GM12878 (cell line): ENCODE measurements around the gene CCDC97. TPM values are rescaled to one million over a fixed set of nuclear protein-coding genes. Genes with fewer than 3 reads are reported as not detected.
A peak's percentile ranks its signal among the peaks of the same experiment; 100 is the strongest.

ENCODE experiments used
- ATAC-seq: fragments of 200-7000 bp; cut with Tn5 transposase; 3 replicates; pipeline ENCODE4 v1.9.1; 2020; ENCODE audit warnings: mild to moderate bottlenecking, moderate library complexity
- BruUV-seq: library from RNA; stranded (reverse); fragments of 400-500 nt; replicated peaks from 2 replicates; lab custom pipeline; 2021; lab: Mats Ljungman, UMichigan
- CTCF ChIA-PET: fragments of 300-600 bp; sonication (Branson Sonifier 250); formaldehyde crosslinking; extraction: SDS; loops from one replicate; lab custom pipeline; 2021; ENCODE audit warnings: inconsistent platforms; lab: Yijun Ruan, JAX
- POLR2A ChIA-PET: fragments of 350-600 bp; formaldehyde crosslinking; extraction: SDS; loops from one replicate; lab custom pipeline; 2021; ENCODE audit warnings: inconsistent platforms; lab: Charles Lee
- RAD21 ChIA-PET: fragments of 300-600 bp; sonication (Branson Sonifier 250); formaldehyde crosslinking; loops from one replicate; lab custom pipeline; 2023; ENCODE audit warnings: antibody characterized with exemption; ENCODE audit not compliant: unreplicated experiment; lab: Charles Lee
- SMC1A ChIA-PET: fragments of 300-600 bp; sonication (Branson Sonifier 250); formaldehyde crosslinking; loops from one replicate; lab custom pipeline; 2023; ENCODE audit not compliant: unreplicated experiment, uncharacterized antibody; lab: Charles Lee
- DNase-seq: peaks from one replicate; pipeline ENCODE4 v3.0.0-alpha.2; 2011; ENCODE audit warnings: low read depth, low spot score
- FAIRE-seq: peaks from 3 replicates; lab custom pipeline; 2011; peaks lifted over from hg19 to GRCh38; lab: Jason Lieb, UNC
- H2AFZ ChIP-seq: 2 replicates; pipeline ENCODE4 v1.6.0; 2011; ENCODE audit warnings: low read depth, low read length, control low read depth; ENCODE audit not compliant: control insufficient read depth
- H3K27ac ChIP-seq: 2 replicates; pipeline ENCODE4 v1.5.1; 2011; ENCODE audit warnings: control low read depth; ENCODE audit not compliant: control insufficient read depth, insufficient read depth
- H3K27me3 ChIP-seq, 2 experiments: replicated peaks in 1 of 2; 2 replicates each; pipeline versions ENCODE4 v1.6.0 to v1.6.1; 2011; ENCODE audit warnings: low read length in 1 of 2; ENCODE audit not compliant: control insufficient read depth in 2 of 2, insufficient read depth in 2 of 2
- H3K36me3 ChIP-seq, 2 experiments: 2 replicates each; pipeline ENCODE4 v1.5.1; 2011; ENCODE audit warnings: low read length in 1 of 2; ENCODE audit not compliant: control insufficient read depth in 2 of 2, insufficient read depth in 2 of 2
- H3K4me1 ChIP-seq: 2 replicates; pipeline ENCODE4 v1.6.1; 2011; ENCODE audit warnings: mild to moderate bottlenecking, low read length, moderate library complexity, mixed read lengths; ENCODE audit not compliant: control insufficient read depth, insufficient read depth
- H3K4me2 ChIP-seq: 2 replicates; pipeline ENCODE4 v1.6.0; 2011; ENCODE audit warnings: control low read depth; ENCODE audit not compliant: control insufficient read depth, insufficient read depth
- H3K4me3 ChIP-seq: fragments of 200-600 bp; sonication (generic); 2 replicates; pipeline ENCODE4 v1.5.1; 2016
- H3K79me2 ChIP-seq: 2 replicates; pipeline ENCODE4 v1.6.0; 2011; ENCODE audit warnings: low read length; ENCODE audit not compliant: control insufficient read depth, insufficient read depth
- H3K9ac ChIP-seq: 2 replicates; pipeline ENCODE4 v1.8.0; 2011; ENCODE audit warnings: low read length, control low read depth, mixed read lengths; ENCODE audit not compliant: control insufficient read depth, insufficient read depth
- H3K9me3 ChIP-seq: replicated peaks from 3 replicates; pipeline ENCODE4 v1.5.1; 2011; ENCODE audit warnings: mild to moderate bottlenecking, low read length; ENCODE audit not compliant: control insufficient read depth, insufficient read depth
- H4K20me1 ChIP-seq: 2 replicates; pipeline ENCODE4 v1.6.0; 2011; ENCODE audit not compliant: control insufficient read depth, insufficient read depth
- PAX5 ChIP-seq: IDR thresholded peaks from 2 replicates; pipeline ENCODE4 v1.6.1; 2011; ENCODE audit warnings: low read depth, low read length, borderline replicate concordance
- POLR2A ChIP-seq: IDR thresholded peaks from 2 replicates; pipeline ENCODE4 v1.6.1; 2011; ENCODE audit warnings: low read depth, mild to moderate bottlenecking, low read length
- WGBS: methylation state at CpG from one replicate; pipeline ENCODE4 v1.1.6; 2016; ENCODE audit warnings: low lambda C conversion rate; ENCODE audit not compliant: insufficient replicate concordance, insufficient coverage; ENCODE audit errors: missing lambda C conversion rate; 5-methylcytosine and 5-hydroxymethylcytosine counted together
- in situ Hi-C: fragments of 300-500 bp; cut with MboI; formaldehyde crosslinking; loops from 9 replicates; pipeline ENCODE4 v1.14.3; 2018; ENCODE audit warnings: mixed read lengths
- intact Hi-C: fragments of 100-400 bp; cut with micrococcal nuclease; formaldehyde crosslinking; loops from one replicate; pipeline ENCODE4 v1.14.2; 2022; ENCODE audit not compliant: unreplicated experiment
- polyA plus RNA-seq, 11 experiments: library from polyadenylated mRNA; depleted of rRNA in 4 of 11; unstranded in 6 of 11; stranded (reverse) in 5 of 11; fragments of >200 nt; fragmentation: Nextera tagmentation in 4 of 11; fragmentation: Illumina TruSeq in 1 of 11; extraction: Ambion mirVana in 4 of 11; extraction: Trizol in 1 of 11; gene quantifications; 1 replicate in 1 of 11; 2 replicates in 10 of 11; pipeline versions ENCODE4 v1.2.1 to v1.2.3, GENCODE V29; 2011 to 2016; ENCODE audit warnings: inconsistent platforms in 2 of 11, missing spikeins in 2 of 11, low read depth in 1 of 11
- total RNA-seq, 4 experiments: library from RNA; depleted of rRNA in 3 of 4; stranded (reverse); fragments of >200 nt in 3 of 4; fragmentation: Illumina TruSeq in 1 of 4; extraction: Trizol in 1 of 4; gene quantifications; 2 replicates each; pipeline versions ENCODE4 v1.2.1 to v1.2.3, GENCODE V29; 2013 to 2021
- TF ChIP-seq, protein P1 (sequence below): IDR thresholded peaks from 2 replicates; pipeline ENCODE4 v1.6.1; 2011; ENCODE audit warnings: borderline replicate concordance, low read depth, mild to moderate bottlenecking, moderate library complexity, low read length; ENCODE audit not compliant: insufficient read depth, poor library complexity, severe bottlenecking

The CCDC97 gene
- total and polyA plus RNA-seq, 10 of the 15 experiments (the other 5 are each of a cell fraction or from before 2014, with no cell fraction given) = 1.8 to 34.1 (median 18.8) TPM

DNA sequence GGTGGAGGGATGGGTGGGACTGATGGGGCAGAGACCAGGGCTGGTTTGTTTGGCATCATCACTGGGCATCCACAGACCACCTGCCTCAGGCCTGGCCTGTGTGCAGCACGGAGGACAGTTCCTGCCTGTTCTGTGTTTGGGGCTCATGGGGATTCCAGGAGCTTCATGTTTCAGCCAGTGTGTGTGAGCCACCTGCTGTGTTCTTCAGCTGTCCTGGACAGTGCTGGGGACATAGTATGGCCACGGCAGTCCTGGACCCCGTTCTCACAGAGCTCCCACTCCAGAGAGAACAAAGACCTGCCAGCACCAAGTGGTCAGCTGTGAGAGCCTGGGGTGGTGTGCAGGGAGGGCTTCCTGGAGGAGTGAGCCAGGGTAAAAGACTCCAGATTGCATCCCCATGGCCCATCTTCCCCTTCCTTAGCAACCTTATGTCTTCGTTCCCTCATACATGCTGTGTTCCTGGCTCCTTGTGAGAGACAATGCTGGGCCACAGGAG, 2.0 kb upstream of the CCDC97 start:
- Histone ChIP-seq H2AFZ (no peak overlapping the region), H3K9ac (peak overlapping the region; percentile 99), H3K9me3 (no peaks in the 10 kb centered on the region), H3K4me1 (peaks cover 43% of the 10 kb centered on the region), H3K36me3 (peaks cover 26 to 33% of the 10 kb centered on the region in 2 experiments), H3K27me3 (no peaks in the 10 kb centered on the region), H3K4me2 (peak overlapping the region; percentile 92), H3K79me2 (peaks cover 33% of the 10 kb centered on the region), H4K20me1 (no peaks in the 10 kb centered on the region), H3K27ac (peak overlapping the region; percentile 97), H3K4me3 (no peak overlapping the region)
- no peak for DNase-seq
- ChIA-PET SMC1A (interaction anchor here (0.9 to 4.0 kb wide), 8 partner anchors 11 to 333 kb away, joined by 3 to 36 read pairs (median 9); partner anchors contain the start of genes B9D2 and HNRNPUL1), CTCF (interaction anchor here (0.6 to 7.2 kb wide), 20 partner anchors 12 to 333 kb away, joined by 3 to 84 read pairs (median 6); partner anchors contain the start of genes B9D2, DMAC2 and HNRNPUL1), RAD21 (interaction anchor here (0.6 to 4.8 kb wide), 9 partner anchors 10 to 180 kb away, joined by 3 to 42 read pairs (median 8); partner anchors contain the start of genes B9D2, ERICH4 and HNRNPUL1), POLR2A (interaction anchor here (1.0 to 2.1 kb wide), 5 partner anchors 15 to 104 kb away, joined by 3 to 13 read pairs (median 3); partner anchors contain the start of gene HNRNPUL1)
- WGBS = 31% methylated on average over 4 of the region's 4 CpGs
- BruUV-seq = no TSS peak
- intact Hi-C loops (loop anchor here (1.0 kb wide), 2 partner anchors 45 to 104 kb away; no protein-coding TSS in a partner anchor), in situ Hi-C loops (no loop called here)
- TF ChIP-seq POLR2A (peak; percentile 25; the same call in 1 of the 2 replicates), PAX5 (no peak)
- TF ChIP-seq, protein P1, sequence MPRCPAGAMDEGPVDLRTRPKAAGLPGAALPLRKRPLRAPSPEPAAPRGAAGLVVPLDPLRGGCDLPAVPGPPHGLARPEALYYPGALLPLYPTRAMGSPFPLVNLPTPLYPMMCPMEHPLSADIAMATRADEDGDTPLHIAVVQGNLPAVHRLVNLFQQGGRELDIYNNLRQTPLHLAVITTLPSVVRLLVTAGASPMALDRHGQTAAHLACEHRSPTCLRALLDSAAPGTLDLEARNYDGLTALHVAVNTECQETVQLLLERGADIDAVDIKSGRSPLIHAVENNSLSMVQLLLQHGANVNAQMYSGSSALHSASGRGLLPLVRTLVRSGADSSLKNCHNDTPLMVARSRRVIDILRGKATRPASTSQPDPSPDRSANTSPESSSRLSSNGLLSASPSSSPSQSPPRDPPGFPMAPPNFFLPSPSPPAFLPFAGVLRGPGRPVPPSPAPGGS = peak; percentile 5
- no peak for FAIRE-seq
- ATAC-seq = peak; percentile 10
